Stimulated activated CD8-positive, alpha-beta memory T cell treated with anti-CD3 and anti-CD28 coated beads, Interleukin-15, amount 100 ng/mL, for 48 hours (primary cell): Measurements from ENCODE around the gene NHLRC4.

Experiments used
- DNase-seq, 2 donors: peaks; one replicate each; pipeline ENCODE4 v3.0.0-alpha.2; 2020; ENCODE audit warnings: low read depth in 2 of 2

The NHLRC4 gene

DNA sequence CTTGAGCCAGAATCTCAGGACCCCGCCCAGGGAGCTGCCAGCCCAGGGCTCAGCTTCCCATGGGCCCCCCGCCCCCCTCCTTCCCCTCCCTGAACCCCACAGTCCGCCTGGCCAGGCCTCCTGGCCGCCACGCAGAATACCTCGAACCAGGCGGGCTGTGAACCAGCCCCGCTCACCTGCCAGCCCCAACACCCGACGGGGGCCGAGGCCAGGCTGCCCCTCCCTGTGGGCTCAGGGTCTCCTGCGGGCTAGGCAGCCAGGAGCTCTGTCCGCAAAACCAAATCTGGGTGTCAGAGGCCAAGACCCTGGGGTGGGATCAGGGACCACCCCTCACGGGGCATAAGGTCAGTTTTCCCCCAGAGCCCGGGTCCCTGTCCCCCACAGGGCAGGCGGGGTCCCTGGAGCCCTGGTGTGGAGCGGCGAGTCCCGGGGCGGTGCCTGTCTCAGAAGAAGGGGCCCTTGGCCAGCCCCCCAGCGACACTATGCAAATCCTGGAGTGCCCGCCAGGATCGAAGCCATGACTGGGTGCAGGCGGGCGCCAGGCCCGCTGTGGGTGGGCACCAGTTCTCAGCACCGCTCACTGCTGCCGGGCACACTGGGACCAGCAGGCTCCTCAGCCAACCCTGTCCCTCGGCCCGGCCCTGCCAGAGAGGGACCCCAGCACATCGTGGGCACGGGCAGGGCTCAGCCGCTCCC, 13.1 kb upstream of the NHLRC4 start:
- no peak for DNase-seq

DNA sequence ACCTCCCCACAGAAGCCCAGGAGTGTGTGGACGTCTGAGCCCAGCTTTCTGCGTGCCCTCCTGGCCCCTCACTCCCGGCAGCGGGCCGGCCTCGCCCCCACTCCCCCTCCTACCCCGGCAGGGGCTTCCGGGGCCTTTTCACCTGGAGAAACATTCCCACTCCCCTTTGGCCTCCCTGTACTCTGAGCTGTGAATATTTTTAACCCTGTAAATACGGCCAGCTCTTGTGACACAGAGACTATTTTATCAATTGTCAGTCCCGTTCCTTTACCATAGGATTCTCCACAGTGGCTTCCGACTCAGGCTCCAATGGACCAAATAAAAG, 12.5 kb upstream of the NHLRC4 start:
- DNase-seq, result no peak

DNA sequence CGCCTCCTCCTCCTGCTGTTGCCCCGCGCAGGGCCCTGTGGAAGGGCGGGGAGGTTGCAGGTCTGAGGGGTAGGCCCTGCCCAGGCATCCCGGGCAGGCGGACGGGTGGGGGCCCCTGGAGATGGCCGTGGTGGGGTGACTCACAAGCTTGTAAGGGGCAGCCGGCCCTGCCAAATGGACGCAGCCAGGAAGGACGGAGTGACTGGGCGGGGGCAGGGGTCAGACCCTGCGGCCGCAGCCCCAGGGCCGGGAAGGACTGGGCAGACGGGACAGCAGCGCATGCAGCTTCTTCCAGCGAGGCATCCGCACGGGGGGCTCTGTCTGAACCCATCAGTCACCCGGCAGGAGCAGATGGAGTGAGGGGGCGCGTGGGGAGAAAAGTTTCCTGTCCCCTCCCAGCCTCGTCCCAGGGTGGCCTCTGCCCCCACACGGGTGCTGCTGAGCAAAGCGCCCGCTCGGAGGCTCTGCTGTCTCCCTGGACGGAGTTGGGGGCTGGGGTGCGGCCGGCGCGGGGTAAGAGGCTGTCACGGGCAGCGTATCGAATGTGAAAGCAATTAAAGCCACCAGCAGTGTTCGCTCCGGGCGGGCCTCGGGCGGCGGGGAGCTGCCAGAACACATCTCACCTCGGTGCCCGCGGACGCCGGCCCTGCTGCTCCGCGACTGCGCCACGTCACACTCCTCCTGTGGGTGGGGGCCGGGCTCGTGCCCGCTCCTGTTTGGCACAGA, 12.0 kb upstream of the NHLRC4 start:
- DNase-seq, result no peak

DNA sequence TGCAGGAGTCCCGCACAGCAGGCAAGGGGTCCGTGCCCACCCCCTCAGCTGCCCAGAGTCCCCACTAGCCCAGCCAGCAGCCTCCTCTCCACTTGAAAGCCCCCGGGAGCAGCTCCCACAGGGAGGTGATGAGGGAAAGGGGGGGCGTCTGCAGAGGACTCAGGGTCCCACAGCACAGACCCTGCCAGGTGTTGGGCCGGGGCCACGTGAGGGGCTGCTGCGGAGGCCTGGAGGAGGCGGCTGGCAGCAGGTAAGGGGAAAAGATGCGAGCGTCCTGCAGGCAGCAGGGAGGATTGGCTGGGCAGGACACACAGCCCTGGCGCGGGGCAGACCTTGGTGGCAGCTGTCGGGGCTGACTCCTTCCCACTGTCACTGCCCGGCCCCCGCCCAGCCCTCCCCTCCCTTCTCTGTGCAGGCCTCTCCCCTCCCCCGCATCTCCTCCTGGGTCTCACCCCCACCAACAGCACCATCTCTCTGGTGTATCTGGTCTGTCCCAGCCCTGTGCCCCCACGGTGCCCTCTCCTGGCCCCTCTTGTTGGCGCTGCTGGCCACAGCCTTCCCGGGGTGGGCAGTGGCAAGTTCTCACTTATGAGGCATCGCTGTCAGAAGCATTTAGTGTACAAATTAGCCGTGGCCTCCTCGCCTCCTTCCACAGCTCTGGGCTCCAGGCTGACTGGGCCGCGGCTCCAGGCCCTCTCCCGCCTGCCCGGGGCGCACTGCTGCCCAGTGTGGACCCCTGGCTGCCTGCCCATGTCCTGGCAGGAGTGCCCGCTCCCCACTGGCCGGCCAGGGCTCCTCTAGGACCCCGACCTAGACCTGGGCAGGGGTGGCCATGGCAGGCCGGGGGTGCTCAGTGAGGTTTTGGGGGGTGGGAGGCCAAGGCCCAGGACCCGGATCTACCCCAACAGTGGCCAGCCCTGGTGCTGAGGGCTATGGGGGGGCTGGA, 11.0 kb upstream of the NHLRC4 start:
- DNase-seq, result no peak

DNA sequence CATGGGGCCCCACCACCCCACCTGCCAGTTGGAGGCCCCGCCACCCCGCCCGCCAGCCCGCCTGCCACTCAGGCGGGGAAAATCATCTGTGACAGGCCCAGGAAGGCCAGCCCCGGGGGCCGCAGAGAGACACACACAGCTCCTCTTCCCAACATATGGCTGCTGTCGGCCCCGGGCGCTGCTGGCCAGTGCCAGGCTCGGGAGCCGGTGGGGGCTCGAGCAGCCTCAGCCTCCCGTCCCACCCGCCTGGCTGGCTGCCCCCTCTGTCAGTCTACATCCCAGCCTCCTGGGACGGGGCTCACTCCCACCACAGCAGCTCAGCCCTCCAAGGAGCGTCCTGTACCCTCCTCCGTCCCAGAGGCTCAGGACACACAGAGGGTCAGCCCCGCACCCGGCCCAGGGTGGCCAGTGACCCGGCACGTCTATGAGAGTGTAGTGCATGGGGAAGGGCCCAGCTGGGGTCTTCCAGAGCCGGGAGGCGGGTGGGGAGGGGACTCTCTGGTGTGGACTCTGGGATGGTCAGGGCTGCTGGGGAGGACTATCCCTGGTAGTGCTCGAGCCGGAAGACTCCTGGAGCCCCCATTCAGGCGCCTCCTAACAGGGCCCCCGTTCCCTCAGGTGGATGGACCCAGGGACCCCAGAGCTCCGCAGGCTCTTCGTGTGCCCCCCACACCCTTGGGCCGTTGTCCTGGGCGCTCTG, 10.2 kb upstream of the NHLRC4 start:
- DNase-seq, result no peak

DNA sequence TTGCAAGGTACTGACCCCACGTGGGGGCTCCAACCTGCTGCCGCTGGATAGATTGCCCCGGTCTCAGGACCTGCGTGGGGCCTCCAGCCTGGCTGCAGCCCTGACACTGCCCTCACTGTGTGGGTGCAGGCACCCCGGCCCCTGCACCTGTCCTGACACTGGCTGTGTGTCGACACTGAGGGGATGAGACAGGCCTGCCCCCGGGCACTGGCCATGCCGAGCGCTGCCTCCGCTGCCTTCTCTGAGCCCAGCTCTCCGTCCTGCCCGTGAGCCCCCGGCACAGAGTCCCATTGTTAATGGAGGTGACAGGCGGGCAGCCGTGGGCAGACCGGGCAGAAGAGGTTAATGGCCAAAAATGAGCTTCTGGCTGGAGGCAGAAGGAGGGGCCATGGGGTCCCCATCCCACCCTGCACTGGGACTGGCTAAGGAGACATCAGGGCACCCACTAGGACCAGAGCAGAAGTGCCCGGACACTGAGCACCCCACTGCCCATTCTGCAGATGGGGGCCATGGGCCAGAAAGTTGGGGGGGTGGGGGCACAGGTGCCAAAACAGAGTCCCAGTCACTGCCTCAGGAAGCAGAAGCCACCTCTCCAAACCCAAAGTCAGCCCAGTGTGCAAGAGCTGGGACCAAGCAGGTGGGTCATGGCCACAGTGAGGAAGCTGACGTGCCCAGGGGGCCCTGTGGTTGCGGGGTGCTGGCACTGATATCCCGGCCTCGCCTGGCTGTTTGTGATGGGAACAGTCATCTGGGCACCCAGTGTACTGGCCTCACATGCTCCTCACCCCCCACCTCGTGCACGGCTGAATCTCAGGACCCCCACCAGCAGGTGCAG, 9.1 kb upstream of the NHLRC4 start:
- no peak for DNase-seq

DNA sequence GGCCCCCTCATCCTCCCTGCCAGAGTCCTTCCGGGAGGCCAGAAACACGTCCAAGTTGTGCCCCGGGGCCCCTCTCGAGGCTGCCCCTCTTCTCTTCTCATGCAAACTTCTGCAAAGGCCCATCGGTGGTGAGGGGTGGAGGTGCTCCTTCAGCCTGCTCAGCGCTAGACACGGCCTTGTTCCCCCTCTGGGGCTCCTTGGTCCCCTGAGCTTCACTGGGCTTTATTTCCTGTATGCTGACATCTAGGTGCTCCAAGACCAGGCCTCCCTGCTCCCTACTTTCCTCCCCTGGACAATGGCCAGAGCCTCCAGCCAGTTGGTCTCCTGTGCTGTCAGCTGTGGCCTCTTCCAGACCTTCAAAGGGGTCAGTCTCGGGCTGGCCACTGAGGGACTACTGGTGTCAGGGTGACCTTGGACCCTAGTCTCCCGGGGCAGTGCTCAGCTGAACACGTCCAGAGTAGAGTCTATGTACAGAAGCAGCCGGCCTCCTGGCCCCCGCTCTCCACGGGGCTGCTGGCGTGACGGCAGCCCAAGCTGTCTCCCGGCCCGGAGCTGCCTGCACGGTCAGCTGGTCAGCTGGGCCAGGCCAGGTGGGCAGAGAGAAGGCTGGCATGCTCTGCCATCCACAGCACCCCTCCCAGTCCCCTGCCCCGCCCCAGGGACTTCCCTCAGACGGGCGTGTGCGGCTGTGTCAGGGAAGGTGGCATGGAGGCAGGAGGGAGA, 8.3 kb upstream of the NHLRC4 start:
- no peak for DNase-seq

DNA sequence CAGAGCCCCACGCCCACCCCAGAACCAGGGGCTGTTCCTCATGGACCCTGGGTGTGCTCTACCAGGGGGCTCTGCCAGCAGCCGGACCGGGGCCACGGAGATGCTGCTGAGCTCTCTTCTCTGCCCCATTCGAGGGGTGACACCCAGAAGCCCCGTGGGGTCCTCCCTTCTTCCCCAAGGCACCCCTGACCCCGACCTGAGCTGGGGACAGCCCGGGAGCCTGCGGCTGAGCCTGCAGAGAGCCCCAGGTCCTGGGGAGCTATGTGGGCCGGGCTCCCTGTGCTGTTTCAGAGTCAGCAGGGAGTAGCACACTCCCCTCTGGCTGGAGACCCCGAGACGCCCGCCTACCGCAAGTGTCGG, 7.8 kb upstream of the NHLRC4 start:
- no peak for DNase-seq

DNA sequence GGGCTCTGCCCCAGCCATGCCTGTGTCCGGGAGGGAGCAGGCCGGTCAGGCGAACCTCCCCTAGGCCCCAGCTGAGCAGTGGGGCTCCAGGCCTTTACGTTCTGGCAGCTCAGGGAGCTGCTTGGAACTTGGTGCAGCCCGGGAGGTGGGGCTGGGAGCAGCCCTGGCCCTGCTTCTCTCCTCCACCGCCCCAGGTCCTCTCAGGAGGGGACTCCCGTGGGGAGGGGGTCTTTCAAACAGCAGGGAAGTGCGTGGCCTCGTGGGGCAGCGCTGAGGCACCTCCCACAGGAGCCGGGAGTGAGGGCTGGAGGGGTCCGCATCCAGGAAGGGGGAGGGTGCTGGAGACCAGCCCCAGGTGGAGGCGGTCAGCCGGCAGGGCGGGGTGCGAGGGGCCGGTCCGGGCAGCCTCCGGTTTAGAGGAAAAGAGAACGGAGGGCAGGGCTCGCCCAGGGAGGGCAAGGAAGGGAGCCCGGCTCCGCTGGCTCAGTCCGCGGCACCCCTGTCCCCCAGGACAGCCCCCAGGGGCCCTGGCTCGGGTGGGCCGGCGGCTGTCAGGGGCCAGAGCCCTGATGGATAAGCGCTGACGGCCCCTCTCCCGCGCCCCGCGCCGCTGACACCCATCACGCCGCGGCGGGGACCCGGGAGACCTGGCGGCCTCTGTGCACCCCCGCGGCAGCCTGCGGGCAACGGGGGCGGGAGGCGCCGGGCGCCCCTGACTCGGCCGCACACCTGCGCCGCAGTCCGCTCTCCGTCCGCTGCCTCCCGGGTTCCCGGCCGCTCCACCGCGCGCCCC, 7.2 kb upstream of the NHLRC4 start:
- DNase-seq, result no peak

DNA sequence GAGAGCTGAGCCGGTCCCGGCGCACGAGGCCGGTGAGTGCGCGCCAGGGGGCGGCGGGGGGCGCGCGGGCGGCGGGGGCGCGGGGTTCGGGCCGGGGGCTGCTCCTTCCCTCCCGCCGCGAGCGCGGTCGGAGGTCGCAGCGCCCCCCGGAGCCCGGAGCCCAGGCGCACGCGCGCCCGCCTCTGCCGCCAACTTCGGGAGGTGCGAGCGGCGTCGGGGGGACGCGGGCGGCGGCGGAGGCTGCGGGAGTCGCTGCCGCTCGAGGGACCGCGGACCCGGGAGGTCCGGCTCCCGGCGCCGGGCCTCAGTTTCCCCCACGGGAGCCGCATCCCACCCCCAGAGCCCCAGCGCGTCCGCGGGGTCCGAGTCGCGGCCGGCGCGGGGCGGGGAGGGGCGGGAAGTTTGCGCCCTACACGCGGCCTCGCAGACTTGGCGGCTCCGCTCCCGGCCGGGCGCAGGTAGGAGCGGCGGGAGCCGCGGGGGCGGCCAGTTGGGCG, 6.6 kb upstream of the NHLRC4 start, which contains the start of gene PRR35:
PRR35 (plus strand) TSS at position 191 of the 497 bp plus-strand sequence. CDS start 2,901 bp downstream, outside the sequence.
- no peak for DNase-seq

DNA sequence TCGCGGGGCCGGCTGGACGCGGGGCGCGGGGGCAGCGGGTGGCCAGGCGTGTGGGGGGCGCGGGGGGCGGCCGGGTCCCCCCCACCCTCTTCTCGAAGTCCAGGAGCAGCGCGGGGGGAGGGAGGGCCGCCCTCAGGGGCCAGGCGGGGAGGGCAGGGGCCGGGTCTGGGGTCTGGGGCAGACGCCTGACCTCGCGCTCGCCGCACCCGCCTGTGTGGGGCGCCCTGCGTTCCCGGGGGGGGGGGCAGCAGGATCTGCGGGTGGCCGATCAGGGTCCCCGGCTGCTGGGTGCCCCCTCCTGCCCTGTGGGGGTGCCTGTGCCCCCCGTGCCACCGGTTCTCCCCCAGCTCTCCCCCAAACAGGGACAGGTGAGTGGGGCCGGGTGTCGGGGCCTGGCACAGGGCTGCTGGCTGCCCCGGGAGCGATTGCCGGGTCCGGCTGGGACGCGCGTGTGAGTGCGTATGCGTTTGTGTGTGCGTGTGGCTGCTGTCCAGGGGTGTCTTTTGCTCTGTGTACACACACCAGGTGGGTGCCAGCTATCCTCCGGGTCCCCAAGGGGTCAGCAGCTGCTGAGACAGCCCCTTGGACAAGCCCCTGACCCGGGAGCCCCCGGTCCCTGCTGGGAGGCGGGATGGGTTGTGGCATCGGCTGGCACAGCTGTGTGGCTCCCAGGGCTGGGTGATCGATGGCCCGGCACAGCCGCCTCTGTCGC, 5.9 kb upstream of the NHLRC4 start:
- no peak for DNase-seq

DNA sequence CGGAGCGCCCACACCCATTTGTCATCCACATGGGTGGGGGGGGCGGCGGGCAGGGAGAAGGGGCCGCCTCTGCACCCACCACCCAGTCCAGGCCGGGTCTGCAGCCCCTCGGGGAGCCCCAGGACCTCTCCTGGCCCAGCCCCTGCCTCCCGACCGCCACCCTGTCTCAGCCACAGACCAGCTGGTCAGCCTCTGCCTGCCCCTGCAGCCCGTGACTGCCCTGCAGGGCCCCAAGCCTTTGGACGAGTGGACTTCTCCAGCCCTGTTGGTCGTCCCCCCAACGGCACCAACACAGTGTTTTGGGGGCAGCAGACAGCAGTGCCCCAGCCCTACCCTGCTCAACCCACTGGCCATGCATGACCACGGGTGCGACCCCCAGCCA, 5.4 kb upstream of the NHLRC4 start:
- DNase-seq, result no peak

DNA sequence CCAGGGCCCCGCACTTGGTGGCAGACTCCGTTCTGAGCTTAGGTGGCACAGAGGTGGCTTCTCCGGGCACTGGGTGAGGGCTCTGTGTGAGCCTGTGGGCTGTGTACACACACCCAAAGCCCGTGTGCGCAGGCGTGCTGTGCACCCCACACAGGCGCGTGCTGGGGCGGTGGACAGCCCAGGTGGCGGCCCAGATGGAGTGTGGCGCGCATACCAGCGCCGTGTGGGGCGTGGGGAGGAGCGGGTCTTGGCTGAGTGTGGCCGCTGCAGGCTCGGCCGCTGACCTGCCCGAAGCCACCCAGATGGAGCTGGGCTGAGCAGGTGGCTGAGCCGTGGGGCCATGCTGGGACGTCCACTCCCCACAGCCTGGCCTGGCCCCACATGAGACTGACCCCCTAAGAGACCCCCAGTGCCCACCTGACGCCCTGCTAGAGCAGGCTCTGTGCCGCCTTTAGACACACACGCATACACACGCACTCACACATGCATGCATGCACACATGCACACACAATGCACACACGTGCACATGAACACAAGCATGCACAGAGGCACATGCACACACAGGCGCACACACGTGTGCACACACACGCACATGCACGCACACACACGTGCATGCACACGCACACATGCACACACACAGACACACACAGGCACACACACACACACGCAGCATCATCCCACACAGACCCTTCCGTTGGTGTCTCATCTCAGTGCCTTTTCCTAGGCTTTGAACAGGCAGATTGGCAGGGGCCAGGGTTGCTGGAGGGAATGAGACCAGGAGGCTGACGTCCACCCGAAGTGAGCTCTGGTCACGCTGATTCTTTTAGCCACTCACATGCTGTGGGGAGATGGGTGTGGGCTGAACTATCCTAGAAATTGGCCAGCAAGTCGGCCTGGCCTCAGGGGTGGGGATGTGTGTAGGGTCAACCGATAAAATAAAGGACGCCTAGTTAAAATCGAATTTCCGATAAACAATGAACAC, 4.6 kb upstream of the NHLRC4 start:
- no peak for DNase-seq

DNA sequence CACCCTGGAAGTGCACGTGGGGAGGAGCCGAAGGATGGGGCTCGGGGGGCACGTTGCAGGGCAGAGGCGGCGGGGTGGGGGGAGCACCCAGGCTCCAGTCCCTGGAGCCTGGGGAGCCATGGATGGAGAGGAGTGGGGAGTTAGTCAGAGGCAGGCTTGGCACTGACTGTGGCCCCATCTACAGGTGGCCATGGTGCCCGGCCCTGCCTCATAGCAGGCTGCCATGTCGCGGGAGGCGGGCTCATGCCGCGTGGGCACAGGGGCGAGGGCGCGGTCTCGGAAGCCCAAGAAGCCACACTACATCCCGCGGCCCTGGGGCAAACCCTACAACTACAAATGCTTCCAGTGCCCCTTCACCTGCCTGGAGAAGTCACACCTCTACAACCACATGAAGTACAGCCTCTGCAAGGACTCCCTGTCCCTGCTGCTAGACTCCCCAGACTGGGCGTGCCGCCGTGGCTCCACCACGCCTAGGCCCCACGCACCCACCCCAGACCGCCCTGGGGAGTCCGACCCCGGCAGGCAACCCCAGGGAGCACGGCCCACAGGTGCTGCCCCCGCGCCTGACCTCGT, 3.6 kb upstream of the NHLRC4 start:
- DNase-seq, result no peak

DNA sequence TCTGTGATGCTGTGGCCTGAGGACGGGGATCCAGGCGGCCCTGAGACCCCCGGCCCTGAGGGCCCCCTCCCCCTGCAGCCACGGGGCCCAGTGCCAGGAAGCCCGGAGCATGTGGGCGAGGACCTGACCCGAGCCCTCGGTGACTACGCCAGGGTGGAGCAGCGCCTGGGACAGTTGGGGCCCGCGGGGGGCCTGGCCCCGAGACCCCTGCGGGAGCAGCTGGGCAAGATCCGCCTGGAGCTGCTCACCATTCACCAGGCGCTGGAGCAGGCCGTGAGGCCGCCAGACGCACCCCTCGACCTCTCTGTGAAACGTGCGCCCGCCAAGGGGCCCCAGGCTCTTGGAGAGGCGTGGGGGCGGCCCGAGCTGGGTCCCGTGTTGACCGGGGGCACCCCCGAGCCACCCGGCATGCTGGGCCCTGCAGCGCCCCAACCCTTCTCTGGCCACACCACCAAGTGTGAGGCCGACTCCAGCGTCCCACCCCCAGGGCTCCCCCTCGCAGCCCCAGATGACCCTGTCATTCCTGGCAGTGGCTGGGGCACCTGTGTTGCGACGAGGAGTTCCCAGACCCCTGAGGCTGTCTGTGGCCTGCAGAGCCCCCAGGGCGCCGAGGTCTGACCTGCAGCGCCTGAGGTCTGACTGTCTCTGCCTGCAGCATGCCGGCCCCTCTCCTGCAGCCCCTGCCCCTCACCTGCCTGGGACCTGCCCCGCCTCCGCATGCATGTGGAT, 2.0 kb upstream of the NHLRC4 start:
- no peak for DNase-seq
